DND-41 (cell line): ENCODE data around the gene CLASP1.

Experiments
- CTCF ChIP-seq: IDR thresholded peaks from 2 replicates; pipeline ENCODE4 v1.5.1; 2012; ENCODE audit warnings: borderline replicate concordance, low read length, moderate library complexity, mild to moderate bottlenecking; ENCODE audit not compliant: poor library complexity, severe bottlenecking; ENCODE audit errors: extremely low read depth
- EZH2 ChIP-seq: IDR thresholded peaks from 3 replicates; pipeline ENCODE4 v1.6.1; 2012; ENCODE audit warnings: borderline replicate concordance, low read depth, mild to moderate bottlenecking, moderate library complexity, low read length, inconsistent platforms; ENCODE audit not compliant: severe bottlenecking

- TF ChIP-seq CTCF (no peak), EZH2 (no peak)
These were observed 83.6 kb downstream of the CLASP1 start for GRCh38 chr2:121565389-121566250.
